OCI-LY1 (cell line): ENCODE data around the gene PDE1C.
"Not testable (repeated sequence)": the region's sequence is repeated elsewhere in the genome, so short reads cannot be mapped to it uniquely, and the experiment has no call there.

ENCODE experiments used
- H2AFZ ChIP-seq: fragments of 200-600 bp; sonication (generic), shearing (Covaris generic); 2 replicates; pipeline ENCODE4 v1.6.0; 2014; ENCODE audit warnings: antibody characterized with exemption, mild to moderate bottlenecking, low read length
- H3F3A ChIP-seq: fragments of 200-600 bp; sonication (generic), shearing (Covaris generic); 2 replicates; pipeline ENCODE4 v1.6.0; 2014; ENCODE audit warnings: mild to moderate bottlenecking, antibody characterized with exemption, low read length, moderate library complexity; ENCODE audit not compliant: insufficient read depth
- H3K27ac ChIP-seq: fragments of 200-600 bp; sonication (generic); 2 replicates; pipeline ENCODE4 v1.5.1; 2014; ENCODE audit warnings: low read length, mixed run types, mild to moderate bottlenecking, low read depth; ENCODE audit not compliant: poor library complexity, severe bottlenecking
- H3K27me3 ChIP-seq: fragments of 200-600 bp; sonication (generic); 2 replicates; pipeline ENCODE4 v1.6.0; 2014; ENCODE audit warnings: antibody characterized with exemption, mild to moderate bottlenecking, low read length, moderate library complexity; ENCODE audit not compliant: insufficient read depth
- H3K36me3 ChIP-seq: fragments of 200-600 bp; sonication (generic); 2 replicates; pipeline ENCODE4 v1.6.1; 2014; ENCODE audit warnings: mild to moderate bottlenecking, antibody characterized with exemption, low read length, moderate library complexity, mixed read lengths; ENCODE audit not compliant: insufficient read depth
- H3K4me1 ChIP-seq: fragments of 200-600 bp; sonication (generic); 2 replicates; pipeline ENCODE4 v1.5.1; 2014; ENCODE audit warnings: mild to moderate bottlenecking, low read length, moderate library complexity; ENCODE audit not compliant: insufficient read depth, severe bottlenecking
- H3K4me2 ChIP-seq: fragments of 200-600 bp; sonication (generic), shearing (Covaris generic); 2 replicates; pipeline ENCODE4 v1.6.1; 2014; ENCODE audit warnings: low read length
- H3K4me3 ChIP-seq: fragments of 200-600 bp; sonication (generic); 2 replicates; pipeline ENCODE4 v1.5.1; 2014; ENCODE audit warnings: low read length, low read depth, mild to moderate bottlenecking, mixed read lengths; ENCODE audit not compliant: poor library complexity, severe bottlenecking
- H3K79me2 ChIP-seq: fragments of 200-600 bp; shearing (Covaris generic); 2 replicates; pipeline ENCODE4 v1.6.1; 2016; ENCODE audit warnings: mixed run types, low read length, mixed read lengths; ENCODE audit not compliant: insufficient read depth
- H3K9ac ChIP-seq: fragments of 200-600 bp; sonication (generic), shearing (Covaris generic); 2 replicates; pipeline ENCODE4 v1.6.1; 2014; ENCODE audit warnings: mild to moderate bottlenecking, low read length, mixed read lengths
- H3K9me2 ChIP-seq: fragments of 200-600 bp; sonication (generic), shearing (Covaris generic); 2 replicates; pipeline ENCODE4 v1.6.1; 2014; ENCODE audit warnings: low read depth, mild to moderate bottlenecking, low read length, mixed read lengths
- H3K9me3 ChIP-seq: fragments of 200-600 bp; shearing (Covaris generic); 2 replicates; pipeline ENCODE4 v1.6.1; 2014; ENCODE audit warnings: low read length, mixed read lengths
- H4K20me1 ChIP-seq: fragments of 200-600 bp; sonication (generic), shearing (Covaris generic); 2 replicates; pipeline ENCODE4 v1.6.0; 2016; ENCODE audit warnings: mild to moderate bottlenecking, low read length; ENCODE audit not compliant: insufficient read depth
- CTCF ChIP-seq: fragments of 200-600 bp; sonication (generic), shearing (Covaris generic); IDR thresholded peaks from 2 replicates; pipeline ENCODE4 v1.5.1; 2017; ENCODE audit warnings: mild to moderate bottlenecking, antibody characterized with exemption, low read length, moderate library complexity, mixed read lengths
- EZH2 ChIP-seq: fragments of 200-600 bp; sonication (generic), shearing (Covaris generic); IDR thresholded peaks from 2 replicates; pipeline ENCODE4 v1.8.0; 2017; ENCODE audit warnings: borderline replicate concordance, mixed run types, mild to moderate bottlenecking, antibody characterized with exemption, low read length, moderate library complexity, mixed read lengths

The PDE1C gene

GRCh38 chr7:31850601-31851000, 219.6 kb downstream of the PDE1C start:
- no peak overlapping the region for H3K4me2 ChIP-seq
- TF ChIP-seq CTCF (no peak), EZH2 (no peak)

GRCh38 chr7:31850066-31850465, 220.1 kb downstream of the PDE1C start:
- no peaks in the 10 kb centered on the region for H3K9me2 ChIP-seq
- no peaks in the 10 kb centered on the region for H3K4me1 ChIP-seq
- H3K27ac ChIP-seq, result no peak overlapping the region
- H2AFZ ChIP-seq, result no peak overlapping the region
- no peak overlapping the region for H3K4me2 ChIP-seq
- TF ChIP-seq CTCF, result no peak
- no peak for TF ChIP-seq EZH2
- H4K20me1 ChIP-seq, result no peaks in the 10 kb centered on the region
- no peaks in the 10 kb centered on the region for H3K36me3 ChIP-seq
- no peaks in the 10 kb centered on the region for H3K79me2 ChIP-seq
- no peaks in the 10 kb centered on the region for H3K9me3 ChIP-seq
- H3F3A ChIP-seq, result no peaks in the 10 kb centered on the region
- H3K9ac ChIP-seq, result no peak overlapping the region
- no peak overlapping the region for H3K4me3 ChIP-seq
- no peaks in the 10 kb centered on the region for H3K27me3 ChIP-seq

More at GRCh38 chr7:31850601-31851000, 219.6 kb downstream of the PDE1C start:
- H3K27me3 ChIP-seq, result no peaks in the 10 kb centered on the region
- no peaks in the 10 kb centered on the region for H3K4me1 ChIP-seq
- no peak overlapping the region for H3K27ac ChIP-seq
- no peak overlapping the region for H2AFZ ChIP-seq
- H4K20me1 ChIP-seq, result no peaks in the 10 kb centered on the region
- no peak overlapping the region for H3K9ac ChIP-seq
- H3K9me2 ChIP-seq, result no peaks in the 10 kb centered on the region
- H3K4me3 ChIP-seq, result no peak overlapping the region
- no peaks in the 10 kb centered on the region for H3K79me2 ChIP-seq
- H3K9me3 ChIP-seq, result no peaks in the 10 kb centered on the region
- no peaks in the 10 kb centered on the region for H3F3A ChIP-seq
- no peaks in the 10 kb centered on the region for H3K36me3 ChIP-seq

- Histone ChIP-seq H3K36me3 (no peaks in the 10 kb centered on the region), H3K9ac (no peak overlapping the region), H3K4me3 (no peak overlapping the region), H3K9me2 (no peaks in the 10 kb centered on the region), H3K27ac (no peak overlapping the region), H4K20me1 (no peaks in the 10 kb centered on the region), H3K9me3 (no peaks in the 10 kb centered on the region), H3K27me3 (no peaks in the 10 kb centered on the region), H3K4me1 (no peaks in the 10 kb centered on the region), H2AFZ (no peak overlapping the region), H3F3A (no peaks in the 10 kb centered on the region), H3K4me2 (no peak overlapping the region), H3K79me2 (no peaks in the 10 kb centered on the region)
- TF ChIP-seq CTCF (no peak), EZH2 (no peak)
Measured at GRCh38 chr7:31835471-31835870, 234.7 kb downstream of the PDE1C start.

GRCh38 chr7:31833625-31834024, 236.6 kb downstream of the PDE1C start:
- H2AFZ ChIP-seq, H3K27me3 ChIP-seq, H3K79me2 ChIP-seq, H3K4me1 ChIP-seq, H3K36me3 ChIP-seq, H3F3A ChIP-seq, H3K9me3 ChIP-seq, H3K4me2 ChIP-seq, H4K20me1 ChIP-seq, H3K27ac ChIP-seq, H3K9ac ChIP-seq, H3K9me2 ChIP-seq, H3K4me3 ChIP-seq: not testable (repeated sequence)
